ENCODE measurements around the gene RAB31.

GRCh38 chr18:9708057-9708433 is at the start of gene RAB31:
- TF ChIP-seq, protein P1, sequence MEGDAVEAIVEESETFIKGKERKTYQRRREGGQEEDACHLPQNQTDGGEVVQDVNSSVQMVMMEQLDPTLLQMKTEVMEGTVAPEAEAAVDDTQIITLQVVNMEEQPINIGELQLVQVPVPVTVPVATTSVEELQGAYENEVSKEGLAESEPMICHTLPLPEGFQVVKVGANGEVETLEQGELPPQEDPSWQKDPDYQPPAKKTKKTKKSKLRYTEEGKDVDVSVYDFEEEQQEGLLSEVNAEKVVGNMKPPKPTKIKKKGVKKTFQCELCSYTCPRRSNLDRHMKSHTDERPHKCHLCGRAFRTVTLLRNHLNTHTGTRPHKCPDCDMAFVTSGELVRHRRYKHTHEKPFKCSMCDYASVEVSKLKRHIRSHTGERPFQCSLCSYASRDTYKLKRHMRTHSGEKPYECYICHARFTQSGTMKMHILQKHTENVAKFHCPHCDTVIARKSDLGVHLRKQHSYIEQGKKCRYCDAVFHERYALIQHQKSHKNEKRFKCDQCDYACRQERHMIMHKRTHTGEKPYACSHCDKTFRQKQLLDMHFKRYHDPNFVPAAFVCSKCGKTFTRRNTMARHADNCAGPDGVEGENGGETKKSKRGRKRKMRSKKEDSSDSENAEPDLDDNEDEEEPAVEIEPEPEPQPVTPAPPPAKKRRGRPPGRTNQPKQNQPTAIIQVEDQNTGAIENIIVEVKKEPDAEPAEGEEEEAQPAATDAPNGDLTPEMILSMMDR (tag by site-specific recombination; IDR thresholded peaks at IDR 0.05): no peak
- no peak for TF ChIP-seq HOXA7 (CRISPR knock-in tag; IDR thresholded peaks at IDR 0.05; ENCODE audit: borderline replicate concordance)
